Measurements from ENCODE around the gene BBS7. TPM values are rescaled to one million over a fixed set of nuclear protein-coding genes. Genes with fewer than 3 reads are reported as not detected.

The BBS7 gene
- total RNA-seq, 2 experiments from 2014 or later = 10.7 to 25.8 TPM

DNA sequence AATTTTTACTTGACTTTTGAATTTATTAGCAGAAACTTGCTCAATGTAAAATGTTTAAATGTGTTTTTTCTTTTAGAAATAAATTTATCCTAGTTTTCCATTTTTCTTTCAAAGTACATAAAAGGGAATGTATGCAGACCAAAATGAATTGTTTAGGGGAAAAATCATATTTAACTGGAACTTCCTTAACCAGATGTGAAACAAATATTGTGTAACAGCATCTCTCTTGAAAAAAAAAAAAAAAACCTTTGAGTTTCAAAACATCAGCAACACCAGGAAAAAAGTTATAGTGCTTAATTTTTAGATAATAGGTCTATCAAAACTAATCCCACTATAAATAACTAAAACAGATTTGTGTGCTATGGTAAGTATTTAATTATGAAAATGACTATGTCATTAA, 32.1 kb downstream of the BBS7 start:
- no TSS peak for BruUV-seq (replicated peaks)
- H3K4me2 ChIP-seq (ENCODE audit: low read length) = no peak overlapping the region
- intact Hi-C loops (cut with micrococcal nuclease; ENCODE audit: unreplicated experiment) = no loop called here
- no peak overlapping the region for H3K27ac ChIP-seq (ENCODE audit: low read depth, low read length, poor library complexity, severe bottlenecking)
- H4K20me1 ChIP-seq (ENCODE audit: insufficient read depth, low read length) = no peaks in the 10 kb centered on the region
- no peaks in the 10 kb centered on the region for H3K4me1 ChIP-seq (ENCODE audit: insufficient read depth, low read length, poor library complexity, severe bottlenecking)
- ChIA-PET CTCF (ENCODE audit: unreplicated experiment) (no interaction called here), POLR2A (no interaction called here)
- no peak overlapping the region for H3K4me3 ChIP-seq (ENCODE audit: low read depth, low read length, poor library complexity, severe bottlenecking)
- TF ChIP-seq EZH2phosphoT487 (IDR thresholded peaks at IDR 0.05; ENCODE audit: borderline replicate concordance, low read depth, low read length) (no peak), CTCF (conservative IDR thresholded peaks at IDR 0.05; ENCODE audit: low read length) (no peak)
- H3K9me2 ChIP-seq (ENCODE audit: insufficient read depth, low read length) = no peaks in the 10 kb centered on the region
- peaks cover 35% of the 10 kb centered on the region for H3K36me3 ChIP-seq (ENCODE audit: insufficient read depth, low read length)
- no peak for DNase-seq (ENCODE audit: low spot score)
- H2AFZ ChIP-seq (ENCODE audit: low read length) = no peak overlapping the region
- H3K9me3 ChIP-seq (ENCODE audit: low read length) = no peaks in the 10 kb centered on the region; the same call in 1 of the 2 replicates
- no peaks in the 10 kb centered on the region for H3K79me2 ChIP-seq (ENCODE audit: insufficient read depth, low read depth, low read length)

GRCh38 chr4:121829511-121829910, 40.8 kb downstream of the BBS7 start:
- Histone ChIP-seq H4K20me1 (ENCODE audit: insufficient read depth, low read length) (no peaks in the 10 kb centered on the region), H3K9me3 (ENCODE audit: low read length) (no peaks in the 10 kb centered on the region), H3K4me3 (ENCODE audit: low read depth, low read length, poor library complexity, severe bottlenecking) (no peak overlapping the region), H3K9me2 (ENCODE audit: insufficient read depth, low read length) (no peaks in the 10 kb centered on the region), H2AFZ (ENCODE audit: low read length) (no peak overlapping the region), H3K27ac (ENCODE audit: low read depth, low read length, poor library complexity, severe bottlenecking) (no peak overlapping the region), H3K36me3 (ENCODE audit: insufficient read depth, low read length) (peaks cover 47% of the 10 kb centered on the region), H3K4me1 (ENCODE audit: insufficient read depth, low read length, poor library complexity, severe bottlenecking) (peaks cover 7% of the 10 kb centered on the region), H3K79me2 (ENCODE audit: insufficient read depth, low read depth, low read length) (no peaks in the 10 kb centered on the region), H3K4me2 (ENCODE audit: low read length) (no peak overlapping the region)
- CTCF ChIA-PET (ENCODE audit: unreplicated experiment) = no interaction called here
- TF ChIP-seq CTCF (conservative IDR thresholded peaks at IDR 0.05; ENCODE audit: low read length) (no peak), EZH2phosphoT487 (IDR thresholded peaks at IDR 0.05; ENCODE audit: borderline replicate concordance, low read depth, low read length) (no peak)
- no peak for DNase-seq (ENCODE audit: low spot score)
- POLR2A ChIA-PET = interaction anchor here (0.7 to 1.1 kb wide), 3 partner anchors 33 to 456 kb away, joined by 3 to 4 read pairs (median 3); no protein-coding TSS in a partner anchor
- no TSS peak for BruUV-seq (replicated peaks)
- intact Hi-C loops (cut with micrococcal nuclease; ENCODE audit: unreplicated experiment) = loop anchor here (10.0 kb wide), 1 partner anchor 905 kb away; the partner anchor contains the start of gene BBS12

- H4K20me1 ChIP-seq (ENCODE audit: insufficient read depth, low read length) = no peaks in the 10 kb centered on the region
- ChIA-PET CTCF (ENCODE audit: unreplicated experiment) (no interaction called here), POLR2A (interaction anchor here (0.6 to 1.6 kb wide), 10 partner anchors 14 to 619 kb away, joined by 3 to 6 read pairs (median 4); partner anchors contain the start of gene EXOSC9)
- peaks cover 48% of the 10 kb centered on the region for H3K36me3 ChIP-seq (ENCODE audit: insufficient read depth, low read length)
- peaks cover 8% of the 10 kb centered on the region; the same call in 1 of the 2 replicates for H3K79me2 ChIP-seq (ENCODE audit: insufficient read depth, low read depth, low read length)
- TF ChIP-seq CTCF (conservative IDR thresholded peaks at IDR 0.05; ENCODE audit: low read length) (no peak), EZH2phosphoT487 (IDR thresholded peaks at IDR 0.05; ENCODE audit: borderline replicate concordance, low read depth, low read length) (no peak)
- no peaks in the 10 kb centered on the region for H3K9me2 ChIP-seq (ENCODE audit: insufficient read depth, low read length)
- no peak overlapping the region for H3K4me3 ChIP-seq (ENCODE audit: low read depth, low read length, poor library complexity, severe bottlenecking)
- peaks cover 11% of the 10 kb centered on the region for H3K4me1 ChIP-seq (ENCODE audit: insufficient read depth, low read length, poor library complexity, severe bottlenecking)
- no peak overlapping the region for H3K4me2 ChIP-seq (ENCODE audit: low read length)
- intact Hi-C loops (cut with micrococcal nuclease; ENCODE audit: unreplicated experiment) = loop anchor here (10.0 kb wide), 1 partner anchor 907 kb away; the partner anchor contains the start of gene BBS12
- BruUV-seq (replicated peaks) = no TSS peak
- no peaks in the 10 kb centered on the region for H3K9me3 ChIP-seq (ENCODE audit: low read length)
- H3K27ac ChIP-seq (ENCODE audit: low read depth, low read length, poor library complexity, severe bottlenecking) = no peak overlapping the region
- no peak overlapping the region for H2AFZ ChIP-seq (ENCODE audit: low read length)
- DNase-seq (ENCODE audit: low spot score) = no peak
Measured at GRCh38 chr4:121827853-121828252, 42.4 kb downstream of the BBS7 start.

Data from OCI-LY7 (cell line).